NB4 (cell line): ENCODE data around the gene TSPAN5.

Source experiments
- DNase-seq: peaks from one replicate; pipeline ENCODE4 v3.0.0; 2010; ENCODE audit warnings: low read depth
- H3K4me3 ChIP-seq: one replicate; pipeline ENCODE4 v1.5.1; 2011; ENCODE audit warnings: mild to moderate bottlenecking, low read depth, low read length, moderate library complexity
- MYC ChIP-seq: IDR thresholded peaks from 2 replicates; pipeline ENCODE4 v1.6.1; 2011; ENCODE audit warnings: low read depth, low read length
- POLR2A ChIP-seq: IDR thresholded peaks from 2 replicates; pipeline ENCODE4 v1.6.1; 2011; ENCODE audit warnings: mild to moderate bottlenecking; ENCODE audit not compliant: insufficient read length; ENCODE audit errors: extremely low read depth
- TF ChIP-seq, protein P1 (sequence below): IDR thresholded peaks from one replicate; pipeline ENCODE4 v1.5.1; 2012; ENCODE audit warnings: low read depth, low read length
- TF ChIP-seq, protein P2 (sequence below): IDR thresholded peaks from 2 replicates; pipeline ENCODE4 v1.6.1; 2011; ENCODE audit warnings: low read depth, low read length

The TSPAN5 gene

DNA sequence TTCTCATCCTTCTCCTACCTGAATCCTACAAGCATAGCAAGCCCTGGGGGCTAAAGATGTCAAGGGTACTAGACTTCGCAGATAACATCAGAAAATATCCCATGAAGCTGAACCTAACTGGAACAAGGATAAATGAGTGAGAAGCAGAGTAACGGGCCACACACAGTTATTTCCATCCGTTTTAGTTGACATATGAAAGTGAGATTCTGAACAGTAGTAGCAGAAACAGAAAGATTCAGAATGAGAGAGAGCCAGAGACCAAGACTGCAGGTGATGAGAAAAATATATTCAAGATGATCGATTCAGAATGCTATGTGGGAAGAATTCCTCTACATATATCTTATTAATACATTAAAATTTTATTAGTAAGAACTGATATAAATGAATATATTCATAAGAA lies 165.1 kb downstream of the TSPAN5 start:
- TF ChIP-seq, protein P1, sequence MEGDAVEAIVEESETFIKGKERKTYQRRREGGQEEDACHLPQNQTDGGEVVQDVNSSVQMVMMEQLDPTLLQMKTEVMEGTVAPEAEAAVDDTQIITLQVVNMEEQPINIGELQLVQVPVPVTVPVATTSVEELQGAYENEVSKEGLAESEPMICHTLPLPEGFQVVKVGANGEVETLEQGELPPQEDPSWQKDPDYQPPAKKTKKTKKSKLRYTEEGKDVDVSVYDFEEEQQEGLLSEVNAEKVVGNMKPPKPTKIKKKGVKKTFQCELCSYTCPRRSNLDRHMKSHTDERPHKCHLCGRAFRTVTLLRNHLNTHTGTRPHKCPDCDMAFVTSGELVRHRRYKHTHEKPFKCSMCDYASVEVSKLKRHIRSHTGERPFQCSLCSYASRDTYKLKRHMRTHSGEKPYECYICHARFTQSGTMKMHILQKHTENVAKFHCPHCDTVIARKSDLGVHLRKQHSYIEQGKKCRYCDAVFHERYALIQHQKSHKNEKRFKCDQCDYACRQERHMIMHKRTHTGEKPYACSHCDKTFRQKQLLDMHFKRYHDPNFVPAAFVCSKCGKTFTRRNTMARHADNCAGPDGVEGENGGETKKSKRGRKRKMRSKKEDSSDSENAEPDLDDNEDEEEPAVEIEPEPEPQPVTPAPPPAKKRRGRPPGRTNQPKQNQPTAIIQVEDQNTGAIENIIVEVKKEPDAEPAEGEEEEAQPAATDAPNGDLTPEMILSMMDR = no peak
- TF ChIP-seq POLR2A (no peak), MYC (no peak)
- TF ChIP-seq, protein P2, sequence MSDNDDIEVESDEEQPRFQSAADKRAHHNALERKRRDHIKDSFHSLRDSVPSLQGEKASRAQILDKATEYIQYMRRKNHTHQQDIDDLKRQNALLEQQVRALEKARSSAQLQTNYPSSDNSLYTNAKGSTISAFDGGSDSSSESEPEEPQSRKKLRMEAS = no peak
- DNase-seq = no peak
- H3K4me3 ChIP-seq = no peak overlapping the region

DNA sequence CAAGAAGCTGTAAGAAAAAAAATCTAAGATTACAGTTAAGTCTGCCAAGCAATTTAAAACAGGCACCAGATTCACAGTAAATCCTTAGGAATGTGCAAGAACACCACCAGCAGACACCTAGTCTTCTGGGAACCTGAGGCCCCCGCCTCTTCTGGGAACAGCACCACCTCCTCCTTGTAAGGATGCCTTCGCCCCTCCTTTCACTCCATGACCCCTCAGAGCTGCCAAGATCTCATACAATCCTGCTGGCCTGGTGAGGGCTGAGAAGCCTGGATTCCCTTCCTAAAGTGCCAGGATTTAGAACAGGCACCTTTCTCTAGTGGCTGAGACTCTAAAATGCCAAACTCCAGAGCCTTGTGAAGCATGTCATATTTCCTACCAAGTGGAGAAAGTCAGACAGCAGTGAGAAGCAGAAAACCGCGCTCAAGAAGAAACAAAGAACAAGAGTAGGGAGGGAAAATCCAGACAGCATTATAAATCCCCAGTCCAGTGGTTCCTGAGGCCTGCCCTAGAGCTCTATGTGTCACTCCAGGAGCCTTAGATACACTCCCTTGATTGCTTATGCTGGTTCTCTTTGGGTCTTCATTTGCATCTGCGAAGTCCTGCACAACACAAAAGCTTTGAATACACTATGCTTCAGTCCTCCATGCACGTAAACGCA lies 166.4 kb downstream of the TSPAN5 start:
- TF ChIP-seq POLR2A (no peak), MYC (no peak)
- TF ChIP-seq, protein P1 = no peak
- TF ChIP-seq, protein P2 = no peak
- no peak for DNase-seq
- no peak overlapping the region for H3K4me3 ChIP-seq

DNA sequence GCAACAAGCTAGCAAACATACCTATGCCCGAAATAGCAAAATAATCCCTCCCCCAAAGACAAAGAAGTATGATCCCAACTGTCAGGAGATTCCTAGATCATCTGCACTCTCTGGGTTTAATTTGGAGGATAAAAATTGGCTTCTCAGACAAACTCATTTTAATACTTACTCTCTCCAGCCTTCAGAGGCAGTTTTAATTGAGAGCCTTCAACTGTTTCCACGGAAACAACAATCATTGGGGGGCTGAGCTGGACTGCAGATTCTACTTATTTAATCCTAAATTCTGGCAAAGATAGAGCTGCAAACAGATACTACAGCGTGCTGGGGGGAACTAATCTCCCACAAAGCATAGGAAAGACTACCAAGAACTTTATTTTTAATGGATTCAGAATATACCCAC lies 168.2 kb downstream of the TSPAN5 start:
- TF ChIP-seq POLR2A = no peak
- TF ChIP-seq, protein P1 = no peak
- TF ChIP-seq MYC = no peak
- TF ChIP-seq, protein P2 = no peak
- no peak for DNase-seq
- no peak overlapping the region for H3K4me3 ChIP-seq

DNA sequence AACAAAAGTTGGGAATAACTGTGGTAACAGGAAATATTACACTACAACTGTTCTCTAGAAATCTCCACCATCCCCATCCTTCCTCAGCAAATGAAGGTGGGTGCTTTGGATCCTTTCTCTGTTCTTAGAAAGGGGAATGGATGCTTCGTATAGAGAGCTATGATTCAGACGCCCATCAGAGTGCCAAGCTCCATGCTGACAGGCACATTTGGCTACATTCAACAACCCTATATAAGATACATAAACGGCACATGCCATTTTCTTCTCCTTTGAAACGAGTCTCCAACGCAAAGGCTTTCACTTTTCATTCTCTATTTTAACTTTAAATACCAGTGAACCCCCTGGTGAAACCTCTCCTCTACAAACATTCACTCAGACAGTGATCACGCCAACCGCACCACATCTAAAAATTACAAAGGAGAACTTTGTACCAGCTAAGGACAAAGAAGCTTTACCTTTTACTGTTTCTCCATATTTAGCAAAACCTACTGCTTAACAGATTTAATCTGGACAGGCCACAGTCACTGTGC lies 172.5 kb downstream of the TSPAN5 start:
- no peak for DNase-seq
- TF ChIP-seq, protein P1 = no peak
- TF ChIP-seq MYC (no peak), POLR2A (no peak)
- TF ChIP-seq, protein P2 = no peak
- no peak overlapping the region for H3K4me3 ChIP-seq

DNA sequence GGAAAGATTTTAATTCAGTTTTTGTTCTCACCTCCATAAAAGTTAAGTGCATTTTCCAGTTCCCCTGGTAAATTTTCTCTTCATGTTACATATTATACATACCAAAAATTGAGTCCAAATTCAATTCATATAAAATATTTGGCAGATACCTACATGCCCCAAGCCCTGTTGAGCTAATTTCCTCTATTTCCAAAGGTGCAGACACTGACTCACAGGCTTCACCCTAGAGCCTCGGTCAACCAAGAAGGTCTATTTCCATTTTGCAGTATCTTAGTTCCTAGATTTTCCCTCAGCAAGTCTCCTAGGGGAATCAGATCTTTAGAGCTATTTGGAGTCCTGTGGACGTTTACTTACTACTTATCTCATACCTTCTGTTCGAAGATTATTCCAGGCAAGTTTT lies 174.4 kb downstream of the TSPAN5 start:
- no peak for TF ChIP-seq MYC
- TF ChIP-seq, protein P1 = no peak
- no peak for DNase-seq
- H3K4me3 ChIP-seq = no peak overlapping the region
